Tibial nerve (tissue), 3 donors: Measurements from ENCODE around the gene DDIT4.

Experiments used
- CTCF ChIP-seq, 5 experiments: fragments of 200-600 bp in 3 of 5; fragments of 450-650 bp in 2 of 5; sonication (generic) in 3 of 5; IDR thresholded peaks; one replicate each; pipeline ENCODE4 v1.5.1; 2016 to 2019; ENCODE audit warnings: antibody characterized with exemption in 5 of 5, mild to moderate bottlenecking in 3 of 5, moderate library complexity in 2 of 5
- POLR2A ChIP-seq, 2 donors: fragments of 450-650 bp; IDR thresholded peaks; one replicate each; pipeline ENCODE4 v1.6.1; 2017; ENCODE audit warnings: antibody characterized with exemption in 2 of 2, mild to moderate bottlenecking in 2 of 2, moderate library complexity in 2 of 2

GRCh38 chr10:72260239-72260975 lies 13.3 kb upstream of the DDIT4 start:
- peak in 1 of 5 experiments; percentile 42 for TF ChIP-seq CTCF (IDR thresholded peaks at IDR 0.05)
- no peak for TF ChIP-seq POLR2A (IDR thresholded peaks at IDR 0.05)
